GM23338 (cell line): ENCODE measurements around the gene CMKLR1. TPM values are rescaled to one million over a fixed set of nuclear protein-coding genes. Genes with fewer than 3 reads are reported as not detected.

ENCODE experiments used
- ATAC-seq: fragments of 200-7000 bp; cut with Tn5 transposase; 3 replicates; pipeline ENCODE4 v1.9.1; 2020
- DNase-seq: peaks from one replicate; pipeline ENCODE4 v3.0.0-alpha.2; 2015; ENCODE audit warnings: low spot score
- H2AFZ ChIP-seq: fragments of 200-600 bp; sonication (generic); 2 replicates; pipeline ENCODE4 v1.8.0; 2016; ENCODE audit warnings: antibody characterized with exemption, mild to moderate bottlenecking, moderate library complexity
- H3F3A ChIP-seq: fragments of 200-600 bp; sonication (generic); replicated peaks from 2 replicates; pipeline ENCODE4 v1.8.0; 2017; ENCODE audit warnings: antibody characterized with exemption, mixed run types, low read depth
- H3K27ac ChIP-seq: fragments of 200-600 bp; sonication (generic); 2 replicates; pipeline ENCODE4 v1.6.1; 2016; ENCODE audit warnings: low read depth
- H3K27me3 ChIP-seq: fragments of 200-600 bp; sonication (generic); 2 replicates; pipeline ENCODE4 v1.8.0; 2016; ENCODE audit warnings: mild to moderate bottlenecking, mixed run types, moderate library complexity; ENCODE audit not compliant: insufficient read depth
- H3K36me3 ChIP-seq: fragments of 200-600 bp; sonication (generic); 2 replicates; pipeline ENCODE4 v1.8.0; 2016; ENCODE audit warnings: mild to moderate bottlenecking; ENCODE audit not compliant: insufficient read depth
- H3K4me1 ChIP-seq: fragments of 200-600 bp; sonication (generic); 2 replicates; pipeline ENCODE4 v1.8.0; 2016; ENCODE audit warnings: mild to moderate bottlenecking, moderate library complexity; ENCODE audit not compliant: insufficient read depth
- H3K4me2 ChIP-seq: fragments of 200-600 bp; sonication (generic); 2 replicates; pipeline ENCODE4 v1.7.1; 2017; ENCODE audit warnings: mixed run types
- H3K4me3 ChIP-seq: fragments of 200-600 bp; sonication (generic); 2 replicates; pipeline ENCODE4 v1.6.1; 2016; ENCODE audit warnings: mixed run types
- H3K79me2 ChIP-seq: fragments of 200-600 bp; sonication (generic); replicated peaks from 2 replicates; pipeline ENCODE4 v1.8.0; 2017; ENCODE audit warnings: mild to moderate bottlenecking; ENCODE audit not compliant: insufficient read depth
- H3K9me2 ChIP-seq: fragments of 200-600 bp; sonication (generic); 2 replicates; pipeline ENCODE4 v1.8.0; 2017; ENCODE audit not compliant: insufficient read depth
- H4K20me1 ChIP-seq: fragments of 200-600 bp; sonication (generic); replicated peaks from 2 replicates; pipeline ENCODE4 v1.8.0; 2017; ENCODE audit warnings: mild to moderate bottlenecking; ENCODE audit not compliant: insufficient read depth
- H3K27ac Mint-ChIP-seq: 2 replicates; pipeline ENCODE4 v1.8.0; 2020; ENCODE audit warnings: inconsistent platforms, mild to moderate bottlenecking, moderate library complexity, mixed read lengths
- H3K27me3 Mint-ChIP-seq: 3 replicates; pipeline ENCODE4 v1.8.0; 2022; ENCODE audit warnings: low read depth, mild to moderate bottlenecking, moderate library complexity, mixed read lengths, inconsistent platforms; ENCODE audit not compliant: insufficient read depth, poor library complexity
- H3K36me3 Mint-ChIP-seq: 3 replicates; pipeline ENCODE4 v1.8.0; 2021; ENCODE audit warnings: low read depth, mild to moderate bottlenecking, inconsistent platforms, moderate library complexity, mixed read lengths
- H3K4me1 Mint-ChIP-seq: 3 replicates; pipeline ENCODE4 v1.8.0; 2020; ENCODE audit warnings: mild to moderate bottlenecking, inconsistent platforms, mixed read lengths
- H3K4me3 Mint-ChIP-seq: 3 replicates; pipeline ENCODE4 v1.8.0; 2021; ENCODE audit warnings: moderate library complexity, mild to moderate bottlenecking, inconsistent platforms, mixed read lengths
- H3K9me3 Mint-ChIP-seq: 3 replicates; pipeline ENCODE4 v1.8.0; 2020; ENCODE audit warnings: moderate library complexity, mild to moderate bottlenecking, inconsistent platforms, mixed read lengths
- CREB1 ChIP-seq: fragments of 250-450 bp; sonication (Bioruptor Pico); IDR thresholded peaks from 2 replicates; pipeline ENCODE4 v1.5.0; 2020; ENCODE audit warnings: low read depth, mild to moderate bottlenecking, moderate library complexity
- EZH2 ChIP-seq: fragments of 200-600 bp; sonication (generic); IDR thresholded peaks from one replicate; pipeline ENCODE4 v1.8.0; 2017; ENCODE audit warnings: antibody characterized with exemption, mild to moderate bottlenecking, low read depth; ENCODE audit not compliant: unreplicated experiment
- EZH2phosphoT487 ChIP-seq: fragments of 200-600 bp; sonication (generic); IDR thresholded peaks from one replicate; pipeline ENCODE4 v1.8.1; 2018; ENCODE audit warnings: antibody characterized with exemption; ENCODE audit not compliant: unreplicated experiment
- JUNB ChIP-seq: IDR thresholded peaks from one replicate; pipeline ENCODE4 v1.6.1; 2016; ENCODE audit warnings: antibody characterized with exemption; ENCODE audit not compliant: unreplicated experiment
- POLR2AphosphoS5 ChIP-seq: IDR thresholded peaks from 2 replicates; pipeline ENCODE4 v1.6.1; 2016; ENCODE audit warnings: antibody characterized with exemption, low read depth
- STAT1 ChIP-seq: IDR thresholded peaks from one replicate; pipeline ENCODE4 v1.6.1; 2016; ENCODE audit warnings: antibody characterized with exemption; ENCODE audit not compliant: unreplicated experiment
- polyA plus RNA-seq: library from polyadenylated mRNA; unstranded; fragments of >200 nt; fragmentation: Nextera tagmentation; extraction: Ambion mirVana; gene quantifications from 2 replicates; pipeline ENCODE4 v1.2.1, GENCODE V29; 2016
- total RNA-seq: library from RNA; depleted of rRNA; stranded (reverse); fragments of >200 nt; shearing (Covaris generic); gene quantifications from 2 replicates; pipeline ENCODE4 v1.2.3, GENCODE V29; 2014
- TF ChIP-seq, protein P1 (sequence below): IDR thresholded peaks from 2 replicates; pipeline ENCODE4 v1.6.1; 2016; ENCODE audit warnings: antibody characterized with exemption
- TF ChIP-seq, protein P2 (sequence below): fragments of 250-450 bp; sonication (Bioruptor Pico); IDR thresholded peaks from 2 replicates; pipeline ENCODE4 v1.5.0; 2020; ENCODE audit warnings: mild to moderate bottlenecking, moderate library complexity

CMKLR1 gene
- total and polyA plus RNA-seq, 2 experiments from 2014 or later: 0.40 to 2.6 TPM

DNA sequence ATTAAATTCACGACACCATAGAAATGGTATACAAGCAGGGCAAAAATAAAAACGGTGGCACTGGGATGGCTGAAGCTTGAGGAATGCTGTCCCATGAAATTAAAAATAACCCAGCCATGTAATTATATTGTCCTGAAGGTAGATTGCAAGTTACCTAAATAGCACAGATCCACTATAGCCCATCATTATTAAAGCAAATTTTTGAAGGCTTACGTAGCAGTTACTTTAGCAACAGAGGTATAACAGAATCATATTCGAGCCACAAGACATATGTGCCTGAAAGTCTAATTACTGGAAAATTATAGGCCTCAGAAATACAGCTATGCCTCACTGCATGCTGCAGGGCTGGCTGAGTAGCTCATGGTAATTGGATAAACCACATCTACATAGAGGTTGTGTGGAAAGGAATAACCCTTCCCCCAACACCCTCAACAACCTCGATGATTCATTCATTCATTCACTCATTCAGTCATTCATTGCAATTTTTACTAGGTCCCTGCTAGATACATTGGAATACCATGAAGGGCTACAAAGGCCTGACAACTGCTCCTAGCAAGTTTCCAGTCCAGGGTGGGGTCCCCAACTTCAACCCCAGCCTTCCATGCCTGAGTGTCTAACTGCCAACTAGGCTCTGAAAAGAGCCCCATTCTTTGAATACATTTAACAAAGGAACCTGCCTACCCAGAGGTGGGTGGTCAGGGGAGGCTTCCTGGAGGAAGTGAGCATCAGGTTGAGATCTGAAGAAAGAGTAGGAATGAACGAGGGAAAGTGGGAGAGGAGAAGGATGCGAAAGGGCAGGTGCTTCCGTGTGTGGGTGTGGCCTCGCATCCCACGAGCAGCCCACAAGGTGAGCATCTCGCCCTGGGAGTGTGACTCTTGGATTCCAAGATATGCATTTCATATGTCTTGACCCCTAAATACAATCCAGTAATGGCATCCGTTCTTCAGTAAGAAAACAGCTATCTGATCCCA is 18.0 kb upstream of the CMKLR1 start:
- Mint-ChIP-seq H3K4me1 (peaks cover 17% of the 10 kb centered on the region), H3K9me3 (no peaks in the 10 kb centered on the region), H3K4me3 (no peak overlapping the region), H3K27me3 (peaks cover 3% of the 10 kb centered on the region), H3K27ac (no peak overlapping the region), H3K36me3 (no peaks in the 10 kb centered on the region)
- DNase-seq: no peak
- H3K36me3 ChIP-seq: no peaks in the 10 kb centered on the region
- H3K79me2 ChIP-seq: no peaks in the 10 kb centered on the region
- 0 out of 2 replicates have a peak, but pooled peaks cover 6% of the 10 kb centered on the region for H3K9me2 ChIP-seq
- no peaks in the 10 kb centered on the region for H4K20me1 ChIP-seq
- TF ChIP-seq CREB1 (CRISPR knock-in tag) (no peak), JUNB (no peak), EZH2phosphoT487 (no peak)
- TF ChIP-seq, protein P1, sequence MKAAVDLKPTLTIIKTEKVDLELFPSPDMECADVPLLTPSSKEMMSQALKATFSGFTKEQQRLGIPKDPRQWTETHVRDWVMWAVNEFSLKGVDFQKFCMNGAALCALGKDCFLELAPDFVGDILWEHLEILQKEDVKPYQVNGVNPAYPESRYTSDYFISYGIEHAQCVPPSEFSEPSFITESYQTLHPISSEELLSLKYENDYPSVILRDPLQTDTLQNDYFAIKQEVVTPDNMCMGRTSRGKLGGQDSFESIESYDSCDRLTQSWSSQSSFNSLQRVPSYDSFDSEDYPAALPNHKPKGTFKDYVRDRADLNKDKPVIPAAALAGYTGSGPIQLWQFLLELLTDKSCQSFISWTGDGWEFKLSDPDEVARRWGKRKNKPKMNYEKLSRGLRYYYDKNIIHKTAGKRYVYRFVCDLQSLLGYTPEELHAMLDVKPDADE: no peak
- H3K27me3 ChIP-seq: no peaks in the 10 kb centered on the region
- ATAC-seq: no peak
- H3K4me2 ChIP-seq: no peak overlapping the region
- peaks cover 11% of the 10 kb centered on the region for H3K4me1 ChIP-seq
- H3K4me3 ChIP-seq: no peak overlapping the region
- no peaks in the 10 kb centered on the region for H3F3A ChIP-seq
- no peak overlapping the region for H2AFZ ChIP-seq
- H3K27ac ChIP-seq: no peak overlapping the region

DNA sequence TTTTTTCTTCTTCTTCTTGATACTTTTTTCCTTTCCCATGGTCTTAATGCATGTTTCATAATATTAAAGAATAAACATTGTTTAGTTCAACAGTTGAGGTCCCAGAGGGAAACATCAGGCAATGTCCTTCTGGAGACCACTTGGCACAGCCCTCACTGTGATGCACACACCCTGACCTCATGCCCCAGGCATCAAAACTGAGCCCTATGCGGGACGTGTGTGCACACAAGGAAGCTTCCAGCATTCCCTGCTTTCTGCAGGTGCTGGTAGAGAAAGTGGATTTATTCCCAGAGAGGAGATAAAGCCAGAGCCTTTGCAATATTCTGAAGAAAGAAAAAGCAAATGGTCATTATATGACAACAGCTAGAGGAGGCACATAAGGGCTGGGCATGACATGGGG is 16.0 kb upstream of the CMKLR1 start:
- H3K27ac Mint-ChIP-seq: no peak overlapping the region
- H3K4me1 Mint-ChIP-seq: peaks cover 15% of the 10 kb centered on the region
- no peaks in the 10 kb centered on the region for H3K79me2 ChIP-seq
- ATAC-seq: no peak
- H3K27me3 ChIP-seq: no peaks in the 10 kb centered on the region
- H3K27me3 Mint-ChIP-seq: peaks cover 3% of the 10 kb centered on the region
- no peaks in the 10 kb centered on the region for H3F3A ChIP-seq
- no peak for DNase-seq
- H2AFZ ChIP-seq: no peak overlapping the region
- H3K4me1 ChIP-seq: peaks cover 11% of the 10 kb centered on the region
- H3K36me3 ChIP-seq: no peaks in the 10 kb centered on the region
- no peaks in the 10 kb centered on the region for H3K9me2 ChIP-seq
- no peaks in the 10 kb centered on the region for H4K20me1 ChIP-seq
- no peak overlapping the region for H3K4me3 Mint-ChIP-seq
- H3K27ac ChIP-seq: no peak overlapping the region
- H3K4me3 ChIP-seq: no peak overlapping the region
- no peaks in the 10 kb centered on the region for H3K36me3 Mint-ChIP-seq
- H3K4me2 ChIP-seq: no peak overlapping the region
- no peaks in the 10 kb centered on the region for H3K9me3 Mint-ChIP-seq
- no peak for TF ChIP-seq JUNB
- no peak for TF ChIP-seq STAT1
- no peak for TF ChIP-seq EZH2
- TF ChIP-seq CREB1 (CRISPR knock-in tag): no peak
- TF ChIP-seq, protein P2, sequence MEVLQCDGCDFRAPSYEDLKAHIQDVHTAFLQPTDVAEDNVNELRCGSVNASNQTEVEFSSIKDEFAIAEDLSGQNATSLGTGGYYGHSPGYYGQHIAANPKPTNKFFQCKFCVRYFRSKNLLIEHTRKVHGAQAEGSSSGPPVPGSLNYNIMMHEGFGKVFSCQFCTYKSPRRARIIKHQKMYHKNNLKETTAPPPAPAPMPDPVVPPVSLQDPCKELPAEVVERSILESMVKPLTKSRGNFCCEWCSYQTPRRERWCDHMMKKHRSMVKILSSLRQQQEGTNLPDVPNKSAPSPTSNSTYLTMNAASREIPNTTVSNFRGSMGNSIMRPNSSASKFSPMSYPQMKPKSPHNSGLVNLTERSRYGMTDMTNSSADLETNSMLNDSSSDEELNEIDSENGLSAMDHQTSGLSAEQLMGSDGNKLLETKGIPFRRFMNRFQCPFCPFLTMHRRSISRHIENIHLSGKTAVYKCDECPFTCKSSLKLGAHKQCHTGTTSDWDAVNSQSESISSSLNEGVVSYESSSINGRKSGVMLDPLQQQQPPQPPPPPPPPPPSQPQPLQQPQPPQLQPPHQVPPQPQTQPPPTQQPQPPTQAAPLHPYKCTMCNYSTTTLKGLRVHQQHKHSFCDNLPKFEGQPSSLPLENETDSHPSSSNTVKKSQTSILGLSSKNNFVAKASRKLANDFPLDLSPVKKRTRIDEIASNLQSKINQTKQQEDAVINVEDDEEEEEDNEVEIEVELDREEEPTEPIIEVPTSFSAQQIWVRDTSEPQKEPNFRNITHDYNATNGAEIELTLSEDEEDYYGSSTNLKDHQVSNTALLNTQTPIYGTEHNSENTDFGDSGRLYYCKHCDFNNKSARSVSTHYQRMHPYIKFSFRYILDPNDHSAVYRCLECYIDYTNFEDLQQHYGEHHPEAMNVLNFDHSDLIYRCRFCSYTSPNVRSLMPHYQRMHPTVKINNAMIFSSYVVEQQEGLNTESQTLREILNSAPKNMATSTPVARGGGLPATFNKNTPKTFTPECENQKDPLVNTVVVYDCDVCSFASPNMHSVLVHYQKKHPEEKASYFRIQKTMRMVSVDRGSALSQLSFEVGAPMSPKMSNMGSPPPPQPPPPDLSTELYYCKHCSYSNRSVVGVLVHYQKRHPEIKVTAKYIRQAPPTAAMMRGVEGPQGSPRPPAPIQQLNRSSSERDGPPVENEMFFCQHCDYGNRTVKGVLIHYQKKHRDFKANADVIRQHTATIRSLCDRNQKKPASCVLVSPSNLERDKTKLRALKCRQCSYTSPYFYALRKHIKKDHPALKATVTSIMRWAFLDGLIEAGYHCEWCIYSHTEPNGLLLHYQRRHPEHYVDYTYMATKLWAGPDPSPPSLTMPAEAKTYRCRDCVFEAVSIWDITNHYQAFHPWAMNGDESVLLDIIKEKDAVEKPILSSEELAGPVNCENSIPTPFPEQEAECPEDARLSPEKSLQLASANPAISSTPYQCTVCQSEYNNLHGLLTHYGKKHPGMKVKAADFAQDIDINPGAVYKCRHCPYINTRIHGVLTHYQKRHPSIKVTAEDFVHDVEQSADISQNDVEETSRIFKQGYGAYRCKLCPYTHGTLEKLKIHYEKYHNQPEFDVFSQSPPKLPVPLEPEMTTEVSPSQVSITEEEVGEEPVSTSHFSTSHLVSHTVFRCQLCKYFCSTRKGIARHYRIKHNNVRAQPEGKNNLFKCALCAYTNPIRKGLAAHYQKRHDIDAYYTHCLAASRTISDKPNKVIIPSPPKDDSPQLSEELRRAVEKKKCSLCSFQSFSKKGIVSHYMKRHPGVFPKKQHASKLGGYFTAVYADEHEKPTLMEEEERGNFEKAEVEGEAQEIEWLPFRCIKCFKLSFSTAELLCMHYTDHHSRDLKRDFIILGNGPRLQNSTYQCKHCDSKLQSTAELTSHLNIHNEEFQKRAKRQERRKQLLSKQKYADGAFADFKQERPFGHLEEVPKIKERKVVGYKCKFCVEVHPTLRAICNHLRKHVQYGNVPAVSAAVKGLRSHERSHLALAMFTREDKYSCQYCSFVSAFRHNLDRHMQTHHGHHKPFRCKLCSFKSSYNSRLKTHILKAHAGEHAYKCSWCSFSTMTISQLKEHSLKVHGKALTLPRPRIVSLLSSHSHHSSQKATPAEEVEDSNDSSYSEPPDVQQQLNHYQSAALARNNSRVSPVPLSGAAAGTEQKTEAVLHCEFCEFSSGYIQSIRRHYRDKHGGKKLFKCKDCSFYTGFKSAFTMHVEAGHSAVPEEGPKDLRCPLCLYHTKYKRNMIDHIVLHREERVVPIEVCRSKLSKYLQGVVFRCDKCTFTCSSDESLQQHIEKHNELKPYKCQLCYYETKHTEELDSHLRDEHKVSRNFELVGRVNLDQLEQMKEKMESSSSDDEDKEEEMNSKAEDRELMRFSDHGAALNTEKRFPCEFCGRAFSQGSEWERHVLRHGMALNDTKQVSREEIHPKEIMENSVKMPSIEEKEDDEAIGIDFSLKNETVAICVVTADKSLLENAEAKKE (CRISPR knock-in tag): no peak
- TF ChIP-seq, protein P1: no peak
- TF ChIP-seq POLR2AphosphoS5: no peak
